ENCODE data around the gene EOGT. TPM values are rescaled to one million over a fixed set of nuclear protein-coding genes. Genes with fewer than 3 reads are reported as not detected.

The EOGT gene
- total RNA-seq, 4 donors from 2014 or later: 14.6 to 33.2 (median 20.8) TPM

DNA sequence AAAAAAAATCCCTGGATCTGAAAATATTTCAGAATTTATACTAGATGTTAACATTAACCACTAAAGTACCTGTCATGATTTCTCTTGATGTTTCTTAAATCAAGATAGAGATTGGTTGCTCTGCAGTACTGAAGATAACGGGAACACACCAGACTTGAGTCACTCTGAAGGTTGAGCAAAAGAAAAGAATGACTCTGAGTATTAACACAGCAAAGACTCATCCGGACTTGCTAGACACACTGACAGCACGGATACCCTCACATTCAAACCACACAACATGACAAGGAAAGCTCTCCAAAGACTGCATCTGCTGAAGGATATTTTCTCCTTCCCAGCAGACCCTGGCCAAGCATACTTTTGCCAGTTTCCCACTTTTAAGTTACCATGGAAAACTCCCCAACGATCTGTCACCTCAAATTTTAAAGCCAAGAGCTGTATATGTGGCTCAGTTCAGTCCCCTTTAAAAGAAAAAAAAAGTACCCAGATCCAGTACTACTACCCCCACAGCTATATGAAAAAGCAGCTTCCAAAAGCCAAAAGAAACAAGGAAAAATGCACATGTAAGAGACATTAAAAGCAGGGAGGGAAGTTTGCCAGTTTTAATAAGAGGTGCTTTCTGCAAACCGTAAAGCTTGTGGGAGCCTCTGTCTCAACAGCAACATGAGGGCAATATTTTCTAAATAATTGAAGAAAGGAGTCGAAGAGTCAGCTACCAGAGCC is 8.3 kb downstream of the EOGT start:
- no peak for DNase-seq
- TF ChIP-seq, protein P1, sequence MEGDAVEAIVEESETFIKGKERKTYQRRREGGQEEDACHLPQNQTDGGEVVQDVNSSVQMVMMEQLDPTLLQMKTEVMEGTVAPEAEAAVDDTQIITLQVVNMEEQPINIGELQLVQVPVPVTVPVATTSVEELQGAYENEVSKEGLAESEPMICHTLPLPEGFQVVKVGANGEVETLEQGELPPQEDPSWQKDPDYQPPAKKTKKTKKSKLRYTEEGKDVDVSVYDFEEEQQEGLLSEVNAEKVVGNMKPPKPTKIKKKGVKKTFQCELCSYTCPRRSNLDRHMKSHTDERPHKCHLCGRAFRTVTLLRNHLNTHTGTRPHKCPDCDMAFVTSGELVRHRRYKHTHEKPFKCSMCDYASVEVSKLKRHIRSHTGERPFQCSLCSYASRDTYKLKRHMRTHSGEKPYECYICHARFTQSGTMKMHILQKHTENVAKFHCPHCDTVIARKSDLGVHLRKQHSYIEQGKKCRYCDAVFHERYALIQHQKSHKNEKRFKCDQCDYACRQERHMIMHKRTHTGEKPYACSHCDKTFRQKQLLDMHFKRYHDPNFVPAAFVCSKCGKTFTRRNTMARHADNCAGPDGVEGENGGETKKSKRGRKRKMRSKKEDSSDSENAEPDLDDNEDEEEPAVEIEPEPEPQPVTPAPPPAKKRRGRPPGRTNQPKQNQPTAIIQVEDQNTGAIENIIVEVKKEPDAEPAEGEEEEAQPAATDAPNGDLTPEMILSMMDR (IDR thresholded peaks at IDR 0.05): no peak
- no peak for TF ChIP-seq POLR2A (IDR thresholded peaks at IDR 0.05)
- Histone ChIP-seq H3K4me1 (no peaks in the 10 kb centered on the region), H3K27me3 (no peaks in the 10 kb centered on the region), H3K4me3 (replicated peaks in 1 of 3) (no peak overlapping the region), H3K27ac (no peak overlapping the region), H3K36me3 (peaks cover 23 to 28% of the 10 kb centered on the region in 2 donors), H3K9me3 (no peaks in the 10 kb centered on the region)
- intact Hi-C loops (cut with DNase I): no loop called here
- 76% methylated on average over 6 of the region's 6 CpGs for WGBS, 2 donors

DNA sequence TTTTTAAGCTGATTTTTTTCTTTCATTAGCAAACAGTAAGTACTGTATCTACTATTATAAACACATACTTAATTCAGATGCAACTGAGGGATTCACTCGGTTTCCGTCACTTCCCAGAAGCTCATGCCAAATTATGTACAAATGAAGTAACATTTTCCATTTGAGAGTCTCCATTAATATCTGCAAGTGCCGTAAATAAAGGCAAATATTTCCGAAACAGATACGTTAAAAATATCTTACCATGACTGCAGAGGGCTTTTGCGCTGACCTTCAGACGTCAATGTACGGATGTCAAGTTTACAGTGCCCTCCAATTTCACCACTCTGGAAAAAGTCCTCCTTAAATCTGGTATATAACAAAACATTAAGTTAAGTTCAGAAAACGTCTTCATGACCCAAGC is 9.3 kb downstream of the EOGT start:
- 93 to 95% methylated on average over 9 of the region's 9 CpGs for WGBS, 2 donors
- no peak for TF ChIP-seq POLR2A (IDR thresholded peaks at IDR 0.05)
- TF ChIP-seq, protein P1 (IDR thresholded peaks at IDR 0.05): no peak
- Histone ChIP-seq H3K9me3 (no peaks in the 10 kb centered on the region), H3K4me3 (replicated peaks in 1 of 3) (no peak overlapping the region), H3K27me3 (no peaks in the 10 kb centered on the region), H3K36me3 (peaks cover 23 to 26% of the 10 kb centered on the region in 2 donors), H3K4me1 (no peaks in the 10 kb centered on the region), H3K27ac (no peak overlapping the region)
- intact Hi-C loops (cut with DNase I): no loop called here
- no peak for DNase-seq

DNA sequence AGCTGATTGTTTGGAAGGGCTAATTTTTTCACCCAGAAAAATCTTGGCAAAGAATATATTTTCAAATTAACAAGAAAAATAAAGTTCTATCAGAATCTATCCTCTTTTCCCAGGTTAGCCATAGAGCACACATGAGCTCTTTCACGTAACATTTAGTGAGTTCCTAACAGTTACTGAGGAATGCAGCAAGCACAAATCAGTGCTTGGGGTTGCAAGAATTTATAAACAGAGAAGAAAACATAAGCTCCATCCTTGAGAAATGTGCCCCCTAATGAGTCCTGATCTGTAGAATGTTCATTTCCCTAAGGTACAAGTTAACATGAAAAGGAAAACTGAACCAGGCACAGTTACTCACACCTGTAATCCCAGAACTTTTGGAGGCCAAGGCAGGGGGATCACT is 13.9 kb downstream of the EOGT start:
- no peaks in the 10 kb centered on the region for H3K4me1 ChIP-seq
- H3K4me3 ChIP-seq (replicated peaks in 1 of 3): no peak overlapping the region
- H3K9me3 ChIP-seq: no peaks in the 10 kb centered on the region
- no peak overlapping the region for H3K27ac ChIP-seq
- TF ChIP-seq, protein P1 (IDR thresholded peaks at IDR 0.05): no peak
- TF ChIP-seq POLR2A (IDR thresholded peaks at IDR 0.05): no peak
- DNase-seq: no peak
- WGBS, 2 donors: 74 to 75% methylated on average over 1 of the region's 1 CpG
- no peaks in the 10 kb centered on the region for H3K27me3 ChIP-seq
- H3K36me3 ChIP-seq: peaks cover 33 to 36% of the 10 kb centered on the region in 2 donors
- intact Hi-C loops (cut with DNase I): no loop called here

DNA sequence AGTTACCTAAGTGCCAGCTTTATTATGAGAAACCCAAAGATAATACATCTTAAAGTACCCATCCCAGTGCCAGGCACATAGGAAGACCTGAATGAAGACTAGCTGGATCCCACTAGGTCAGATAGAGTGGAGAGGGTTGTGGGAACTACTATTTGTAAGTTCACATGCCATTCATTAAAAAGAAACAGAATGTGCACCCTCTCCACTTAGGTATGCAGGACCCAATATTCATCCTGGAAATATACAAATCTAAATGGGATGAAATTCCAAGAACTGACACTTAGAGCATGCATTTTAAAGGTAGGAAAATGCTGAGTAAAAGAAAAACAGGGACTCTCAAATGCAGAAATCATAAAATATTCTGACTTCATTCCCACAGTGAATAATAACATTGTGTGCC is 14.3 kb downstream of the EOGT start:
- no peak overlapping the region for H3K27ac ChIP-seq
- no peak for DNase-seq

DNA sequence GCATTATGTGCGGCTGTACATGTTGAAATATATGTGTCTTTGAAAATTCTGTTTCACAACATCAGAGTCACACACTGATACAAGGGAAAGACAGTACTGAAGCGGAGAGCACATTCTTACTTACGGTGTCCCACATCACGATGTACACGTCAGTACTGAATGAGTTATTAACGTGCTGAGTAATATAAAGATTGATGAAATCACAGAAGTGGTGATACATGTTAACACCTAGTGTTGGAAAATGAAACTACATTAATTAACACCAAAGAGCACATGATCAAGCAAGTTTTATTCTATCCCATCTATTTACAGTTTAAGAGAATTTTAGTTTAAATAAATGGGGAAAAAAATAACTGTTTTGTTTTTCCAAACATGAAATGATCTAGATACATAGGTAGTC is 15.6 kb downstream of the EOGT start:
- Histone ChIP-seq H3K27ac (no peak overlapping the region), H3K27me3 (no peaks in the 10 kb centered on the region), H3K4me1 (no peaks in the 10 kb centered on the region), H3K36me3 (peaks cover 26 to 35% of the 10 kb centered on the region in 2 donors), H3K9me3 (no peaks in the 10 kb centered on the region), H3K4me3 (replicated peaks in 1 of 3) (no peak overlapping the region)
- 89 to 90% methylated on average over 6 of the region's 6 CpGs for WGBS, 2 donors
- TF ChIP-seq, protein P1 (IDR thresholded peaks at IDR 0.05): no peak
- TF ChIP-seq POLR2A (IDR thresholded peaks at IDR 0.05): no peak
- no peak for DNase-seq
- intact Hi-C loops (cut with DNase I): no loop called here

More for the DNA sequence above, 14.3 kb downstream of the EOGT start:
- Histone ChIP-seq H3K4me1 (no peaks in the 10 kb centered on the region), H3K27me3 (no peaks in the 10 kb centered on the region), H3K9me3 (no peaks in the 10 kb centered on the region), H3K4me3 (replicated peaks in 1 of 3) (no peak overlapping the region), H3K36me3 (peaks cover 33 to 39% of the 10 kb centered on the region in 2 donors)
- intact Hi-C loops (cut with DNase I): no loop called here
- TF ChIP-seq, protein P1 (IDR thresholded peaks at IDR 0.05): no peak
- no peak for TF ChIP-seq POLR2A (IDR thresholded peaks at IDR 0.05)
